Measurements from ENCODE around the gene TAS1R2. TPM values are rescaled to one million over a fixed set of nuclear protein-coding genes. Genes with fewer than 3 reads are reported as not detected.
"Not testable (repeated sequence)": the region's sequence is repeated elsewhere in the genome, so short reads cannot be mapped to it uniquely, and the experiment has no call there.

The TAS1R2 gene
- total and polyA plus RNA-seq, 2 donors from 2014 or later = not detected

GRCh38 chr1:18898567-18898966 is 39.1 kb upstream of the TAS1R2 start:
- Histone ChIP-seq H3K9ac (ENCODE audit: low read length in 3 of 3) (peak overlapping the region in 1 of 3 donors; percentile 42), H3K4me1 (ENCODE audit: control insufficient read depth in 2 of 3, insufficient read depth in 2 of 3, low read depth in 1 of 3, low read length in 3 of 3) (peaks cover 3 to 29% (median 22%) of the 10 kb centered on the region in 3 donors), H3K9me3 (ENCODE audit: control insufficient read depth in 2 of 3, insufficient read depth in 1 of 3, low read length in 3 of 3) (no peaks in the 10 kb centered on the region), H3K4me3 (ENCODE audit: low read length in 3 of 3) (peak overlapping the region in 1 of 3 donors; percentile 83), H3K27ac (ENCODE audit: low read depth in 2 of 2, low read length in 2 of 2) (no peak overlapping the region), H3K27me3 (ENCODE audit: control insufficient read depth, insufficient read depth, low read length) (no peaks in the 10 kb centered on the region), H3K36me3 (ENCODE audit: control insufficient read depth in 2 of 3, insufficient read depth in 3 of 3, low read length in 3 of 3) (peaks cover 0 to 7% (median 2%) of the 10 kb centered on the region in 3 donors)
- DNase-seq = no peak
- no peak for FAIRE-seq
- intact Hi-C loops (cut with DNase I) = no loop called here
- no peak for TF ChIP-seq CTCF (IDR thresholded peaks at IDR 0.05; ENCODE audit: borderline replicate concordance, extremely low read depth, insufficient read depth)

- no peak overlapping the region for H3K9ac ChIP-seq (ENCODE audit: low read length in 3 of 3)
- TF ChIP-seq CTCF (IDR thresholded peaks at IDR 0.05; ENCODE audit: borderline replicate concordance, extremely low read depth, insufficient read depth) = no peak
- FAIRE-seq (no peak), DNase-seq (no peak)
- H3K9me3 ChIP-seq (ENCODE audit: control insufficient read depth in 2 of 3, insufficient read depth in 1 of 3, low read length in 3 of 3) = no peaks in the 10 kb centered on the region
- H3K4me1 ChIP-seq (ENCODE audit: control insufficient read depth in 2 of 3, insufficient read depth in 2 of 3, low read depth in 1 of 3, low read length in 3 of 3) = peaks cover 0 to 45% (median 41%) of the 10 kb centered on the region in 3 donors
- no peaks in the 10 kb centered on the region for H3K27me3 ChIP-seq (ENCODE audit: control insufficient read depth, insufficient read depth, low read length)
- peak overlapping the region; percentile 8 to 55 for H3K27ac ChIP-seq (ENCODE audit: low read depth in 2 of 2, low read length in 2 of 2)
- no peak overlapping the region for H3K4me3 ChIP-seq (ENCODE audit: low read length in 3 of 3)
- H3K36me3 ChIP-seq (ENCODE audit: control insufficient read depth in 2 of 3, insufficient read depth in 3 of 3, low read length in 3 of 3) = peaks cover 0 to 7% (median 2%) of the 10 kb centered on the region in 3 donors
- intact Hi-C loops (cut with DNase I) = no loop called here
These were observed 35.9 kb upstream of the TAS1R2 start for GRCh38 chr1:18895317-18895716.

GRCh38 chr1:18893120-18893519 is 33.7 kb upstream of the TAS1R2 start:
- no peak for DNase-seq
- Histone ChIP-seq H3K36me3 (ENCODE audit: control insufficient read depth in 2 of 3, insufficient read depth in 3 of 3, low read length in 3 of 3) (peaks cover 0 to 2% (median 1%) of the 10 kb centered on the region in 3 donors), H3K27ac (ENCODE audit: low read depth in 2 of 2, low read length in 2 of 2) (peak overlapping the region; percentile 19 to 63), H3K27me3 (ENCODE audit: control insufficient read depth, insufficient read depth, low read length) (no peaks in the 10 kb centered on the region), H3K4me1 (ENCODE audit: control insufficient read depth in 2 of 3, insufficient read depth in 2 of 3, low read depth in 1 of 3, low read length in 3 of 3) (peaks cover 0 to 55% (median 47%) of the 10 kb centered on the region in 3 donors), H3K4me3 (ENCODE audit: low read length in 3 of 3) (no peak overlapping the region), H3K9me3 (ENCODE audit: control insufficient read depth in 2 of 3, insufficient read depth in 1 of 3, low read length in 3 of 3) (no peaks in the 10 kb centered on the region), H3K9ac (ENCODE audit: low read length in 3 of 3) (peak overlapping the region in 1 of 3 donors; percentile 0)
- intact Hi-C loops (cut with DNase I) = no loop called here
- no peak for TF ChIP-seq CTCF (IDR thresholded peaks at IDR 0.05; ENCODE audit: borderline replicate concordance, extremely low read depth, insufficient read depth)
- no peak for FAIRE-seq

GRCh38 chr1:18891858-18892257 is 32.4 kb upstream of the TAS1R2 start:
- Histone ChIP-seq H3K27ac (ENCODE audit: low read depth in 2 of 2, low read length in 2 of 2) (peak overlapping the region; percentile 19 to 85), H3K4me1 (ENCODE audit: control insufficient read depth in 2 of 3, insufficient read depth in 2 of 3, low read depth in 1 of 3, low read length in 3 of 3) (peaks cover 0 to 58% (median 54%) of the 10 kb centered on the region in 3 donors)
- H3K4me3 ChIP-seq (ENCODE audit: low read length in 3 of 3); H3K9me3 ChIP-seq (ENCODE audit: control insufficient read depth in 2 of 3, insufficient read depth in 1 of 3, low read length in 3 of 3); H3K9ac ChIP-seq (ENCODE audit: low read length in 3 of 3); H3K36me3 ChIP-seq (ENCODE audit: control insufficient read depth in 2 of 3, insufficient read depth in 3 of 3, low read length in 3 of 3); intact Hi-C loops (cut with DNase I); H3K27me3 ChIP-seq (ENCODE audit: control insufficient read depth, insufficient read depth, low read length); DNase-seq; FAIRE-seq: not testable (repeated sequence)

Measured in kidney (tissue), 14 donors.